GM18520 (cell line): Measurements from ENCODE around the gene TMEM150B.

Experiments
- ATAC-seq: cut with Tn5 transposase; IDR thresholded peaks from one replicate; pipeline ENCODE4 v1.9.1; 2021; ENCODE audit not compliant: unreplicated experiment

The TMEM150B gene

GRCh38 chr19:55308281-55308680, 16.9 kb downstream of the TMEM150B start:
- no peak for ATAC-seq

- ATAC-seq, result no peak
Observed at GRCh38 chr19:55306712-55307111, 18.4 kb downstream of the TMEM150B start.

DNA sequence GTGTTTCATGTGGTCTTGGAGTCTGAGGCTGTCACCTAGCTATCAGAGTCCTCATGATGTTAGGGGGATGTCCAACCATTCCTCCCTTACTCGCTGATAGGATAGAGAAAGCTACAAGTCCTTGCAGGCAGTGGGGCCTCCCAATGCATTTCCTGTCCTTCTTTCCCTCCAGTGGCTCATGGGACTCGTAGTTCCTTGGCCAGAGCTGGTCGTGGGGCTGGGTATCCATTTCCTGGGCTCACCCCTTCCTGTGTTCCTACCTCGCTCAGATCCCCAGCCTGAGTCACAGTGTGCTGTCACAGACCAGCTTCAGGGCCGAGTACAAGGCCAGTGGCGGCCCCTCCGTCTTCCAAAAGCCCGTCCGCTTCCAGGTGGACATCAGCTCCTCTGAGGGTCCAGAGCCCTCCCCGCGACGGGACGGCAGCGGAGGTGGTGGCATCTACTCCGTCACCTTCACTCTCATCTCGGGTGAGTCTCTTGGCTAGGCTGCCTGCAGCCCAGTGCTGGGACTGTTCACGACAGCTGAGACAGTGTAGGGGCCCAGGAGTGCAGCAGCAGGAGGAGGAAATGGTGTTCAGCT, 19.1 kb downstream of the TMEM150B start:
- ATAC-seq, result no peak

DNA sequence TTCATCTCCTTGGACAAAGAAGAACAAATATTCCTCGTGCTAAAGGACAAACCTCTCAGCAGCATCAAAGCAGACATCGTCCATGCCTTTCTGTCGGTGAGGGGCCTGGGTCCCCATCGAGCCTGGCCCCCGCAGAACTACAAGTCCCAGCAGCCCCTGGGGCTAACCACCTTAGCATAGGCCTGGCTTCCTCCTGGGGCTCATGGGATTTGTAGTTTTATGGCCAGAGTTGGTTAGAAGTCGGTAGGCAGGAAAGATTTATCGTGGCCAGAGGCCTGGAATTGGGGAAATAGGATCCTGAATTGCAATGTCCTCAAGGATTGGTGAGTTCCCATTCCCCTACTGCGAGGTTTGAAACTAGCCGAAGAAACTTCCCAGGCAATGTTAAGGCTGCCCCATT, 19.6 kb downstream of the TMEM150B start:
- ATAC-seq, result no peak

- no peak for ATAC-seq
Observed at GRCh38 chr19:55304980-55305379, 20.2 kb downstream of the TMEM150B start.

GRCh38 chr19:55304279-55304978, 20.7 kb downstream of the TMEM150B start:
- no peak for ATAC-seq

GRCh38 chr19:55303477-55303876, 21.7 kb downstream of the TMEM150B start:
- ATAC-seq, result no peak

DNA sequence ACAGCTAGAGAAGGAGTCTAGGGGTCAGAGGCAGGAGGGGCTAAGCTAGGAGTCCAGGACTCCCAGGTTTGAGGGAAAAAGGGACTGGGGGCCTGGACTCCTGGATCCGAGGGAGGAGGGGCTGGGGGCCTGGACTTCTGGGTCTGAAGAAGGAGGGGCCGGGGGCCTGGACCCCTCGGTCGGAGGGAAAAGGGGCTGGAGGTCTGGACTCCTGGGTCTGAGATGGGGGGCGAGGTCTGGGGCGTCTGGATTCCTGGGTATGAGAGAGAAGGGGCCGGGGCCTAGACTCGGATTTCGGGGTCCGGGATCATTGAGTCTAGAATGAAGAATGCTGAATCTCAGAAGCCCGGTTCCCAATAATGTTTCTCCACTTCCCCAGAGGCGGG, 22.8 kb downstream of the TMEM150B start:
- no peak for ATAC-seq

DNA sequence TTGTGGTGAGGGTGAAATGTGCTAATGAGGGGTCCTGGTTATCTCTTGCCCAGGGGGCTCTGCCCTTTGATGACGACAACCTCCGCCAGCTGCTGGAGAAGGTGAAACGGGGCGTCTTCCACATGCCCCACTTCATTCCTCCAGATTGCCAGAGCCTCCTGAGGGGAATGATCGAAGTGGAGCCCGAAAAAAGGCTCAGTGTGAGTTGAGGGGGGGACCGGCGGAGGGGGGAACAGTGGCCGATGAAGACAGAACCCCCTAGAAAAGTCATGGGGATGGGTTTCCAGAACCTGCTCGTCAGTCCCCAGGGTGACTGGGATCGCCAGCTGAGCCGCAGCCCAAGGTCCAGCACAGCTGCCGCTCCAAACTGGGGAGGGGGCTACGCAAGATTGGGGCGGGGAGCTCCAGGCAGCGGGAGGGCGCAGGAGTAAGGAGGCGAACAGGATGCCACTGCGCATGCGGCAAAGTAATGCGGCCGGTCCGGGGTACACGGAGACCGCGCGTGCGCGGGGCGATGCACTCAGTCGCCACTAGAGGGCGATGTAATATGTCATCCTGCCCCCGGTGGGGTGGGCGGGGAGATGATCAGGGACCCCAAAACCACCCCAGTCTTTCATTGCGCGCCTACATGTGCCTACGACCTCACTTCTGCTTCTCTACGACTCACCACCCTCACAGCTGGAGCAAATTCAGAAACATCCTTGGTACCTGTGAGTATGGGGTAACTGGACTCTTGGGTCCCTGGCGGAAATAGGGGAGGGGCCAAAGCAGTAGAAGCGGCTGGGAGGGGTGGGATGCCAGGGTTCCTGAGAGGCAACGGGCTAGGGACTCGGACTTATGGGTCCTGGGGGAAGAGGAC, 23.5 kb downstream of the TMEM150B start:
- peak; percentile 70 for ATAC-seq

GRCh38 chr19:55300886-55301458, 24.2 kb downstream of the TMEM150B start:
- ATAC-seq, result no peak

GRCh38 chr19:55299991-55300390, 25.1 kb downstream of the TMEM150B start:
- no peak for ATAC-seq

- no peak for ATAC-seq
Observed at GRCh38 chr19:55297267-55297666, 27.9 kb downstream of the TMEM150B start.

- ATAC-seq, result no peak
Observed at GRCh38 chr19:55289117-55289796, 35.9 kb downstream of the TMEM150B start.

- ATAC-seq, result no peak
Observed at GRCh38 chr19:55287361-55288079, 37.6 kb downstream of the TMEM150B start.

DNA sequence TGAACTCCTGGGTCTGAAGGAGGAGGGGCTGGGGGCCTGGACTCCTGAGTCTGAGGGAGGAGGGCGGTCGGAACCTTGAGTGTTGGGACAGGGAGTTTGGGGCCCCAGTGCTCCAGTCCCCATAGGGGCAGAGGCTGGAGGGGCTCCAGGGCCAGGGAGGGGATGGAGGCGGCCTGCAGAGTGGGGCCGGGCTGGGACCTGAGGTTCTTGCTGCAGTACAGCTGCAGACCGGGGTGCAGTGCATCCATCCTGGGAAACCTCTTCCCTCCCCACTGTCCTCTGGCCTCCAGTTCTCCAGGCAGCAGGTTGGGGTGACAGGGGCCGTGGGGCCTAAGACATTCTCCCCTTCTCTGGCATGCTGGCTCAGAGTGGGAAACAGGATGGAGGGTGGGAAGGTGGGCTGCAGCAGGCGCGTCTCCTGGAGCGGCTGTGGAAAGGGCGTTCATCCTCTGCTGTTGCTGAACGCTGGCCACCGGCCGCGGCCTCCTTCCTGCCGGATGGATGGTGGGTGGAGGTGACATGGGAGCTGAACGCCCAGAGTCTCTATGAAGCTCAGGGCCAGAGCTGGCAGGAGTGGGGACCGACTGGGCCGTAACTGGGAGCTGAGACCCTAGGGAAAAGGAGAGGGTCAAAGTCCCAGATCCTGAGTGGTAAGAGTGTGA, 39.8 kb downstream of the TMEM150B start:
- no peak for ATAC-seq

- no peak for ATAC-seq
Observed at GRCh38 chr19:55284405-55285058, 40.6 kb downstream of the TMEM150B start.

DNA sequence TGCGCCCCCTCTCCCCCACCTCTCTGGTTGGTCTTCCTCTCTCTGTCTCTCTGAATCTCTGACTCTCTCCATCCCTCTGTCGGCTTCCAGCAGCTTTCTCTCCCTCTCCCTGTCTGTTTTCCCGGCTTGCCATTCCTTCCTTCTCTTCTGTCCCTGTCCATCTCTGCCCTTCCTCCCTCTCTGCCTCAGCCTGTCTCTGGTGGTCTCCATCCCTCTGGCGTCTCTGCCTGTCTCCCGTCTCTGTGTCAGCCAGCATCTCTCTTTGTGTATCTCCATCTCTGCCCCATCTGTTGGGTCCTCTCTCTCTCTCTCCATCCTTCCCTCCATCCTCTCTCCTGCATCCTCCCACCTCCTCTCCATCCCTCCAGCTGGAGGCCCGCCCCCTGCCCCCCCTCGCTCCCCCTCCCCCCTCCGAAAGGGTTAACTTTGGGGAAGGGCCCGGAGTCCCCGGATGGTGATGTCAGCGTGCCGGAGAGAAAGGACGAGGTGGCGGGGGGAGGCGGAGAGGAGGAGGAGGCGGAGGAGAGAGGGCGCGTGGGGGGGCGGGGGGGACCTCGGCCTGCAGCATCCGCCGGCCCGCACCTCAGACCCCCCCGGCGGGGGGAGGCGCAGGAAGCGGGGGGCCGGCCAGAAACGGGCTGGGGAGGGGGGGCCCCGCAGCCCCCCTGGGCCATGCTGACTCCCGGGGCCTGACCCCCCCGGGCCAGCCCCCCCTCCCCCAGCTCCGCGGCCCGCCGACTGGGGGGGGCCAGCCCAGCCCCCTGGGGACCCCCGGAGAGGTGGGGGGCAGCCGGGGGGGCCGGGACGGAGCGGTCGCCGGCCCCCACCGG, 41.4 kb downstream of the TMEM150B start, which contains the start of gene BRSK1:
BRSK1 (plus strand) TSS at position 450 of the 830 bp plus-strand sequence. CDS start 446 bp downstream, outside the sequence.
- no peak for ATAC-seq
